Frontal cortex (tissue), 4 donors: ENCODE results near the gene AOC3. TPM values are rescaled to one million over a fixed set of nuclear protein-coding genes. Genes with fewer than 3 reads are reported as not detected.
"Not testable (repeated sequence)": the region's sequence is repeated elsewhere in the genome, so short reads cannot be mapped to it uniquely, and the experiment has no call there.

Experiments used
- DNase-seq, 2 donors: peaks; one replicate each; pipeline ENCODE4 v3.0.0; 2012; ENCODE audit warnings: low spot score in 2 of 2
- FAIRE-seq: peaks from 2 replicates; lab custom pipeline; 2012; peaks lifted over from hg19 to GRCh38; lab: Jason Lieb, UNC
- total RNA-seq: library from RNA; depleted of rRNA; stranded (reverse); fragments of >200 nt; gene quantifications from one replicate; pipeline ENCODE4 v1.2.3, GENCODE V29; 2014
- donor health status: control.
- donor health status: control.
- donor health status: control.

The AOC3 gene
- total RNA-seq, 1 donor from 2014 or later = 0.41 TPM

GRCh38 chr17:42856516-42856915 is 5.5 kb downstream of the AOC3 start:
- not testable (repeated sequence) for DNase-seq, FAIRE-seq

DNA sequence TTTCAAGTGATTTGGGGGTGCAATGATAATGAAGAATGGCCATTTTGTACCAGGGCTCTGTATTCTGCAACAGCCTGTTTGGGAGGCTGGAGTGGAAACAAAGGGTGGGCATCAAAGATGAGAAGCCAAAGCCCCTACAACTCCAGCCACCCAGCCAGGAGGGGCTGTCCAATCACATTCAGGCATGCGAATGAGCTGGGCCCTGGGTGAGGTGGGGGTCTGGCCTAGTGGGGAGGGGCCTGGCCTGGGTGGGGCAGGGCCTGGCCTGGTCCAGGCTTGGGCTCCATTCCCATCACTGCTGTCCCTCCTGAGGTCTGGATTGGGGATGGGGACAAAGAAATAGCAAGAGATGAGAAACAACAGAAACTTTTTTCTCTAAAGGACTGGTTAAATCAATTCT is 6.4 kb downstream of the AOC3 start:
- FAIRE-seq = no peak
- no peak for DNase-seq

DNA sequence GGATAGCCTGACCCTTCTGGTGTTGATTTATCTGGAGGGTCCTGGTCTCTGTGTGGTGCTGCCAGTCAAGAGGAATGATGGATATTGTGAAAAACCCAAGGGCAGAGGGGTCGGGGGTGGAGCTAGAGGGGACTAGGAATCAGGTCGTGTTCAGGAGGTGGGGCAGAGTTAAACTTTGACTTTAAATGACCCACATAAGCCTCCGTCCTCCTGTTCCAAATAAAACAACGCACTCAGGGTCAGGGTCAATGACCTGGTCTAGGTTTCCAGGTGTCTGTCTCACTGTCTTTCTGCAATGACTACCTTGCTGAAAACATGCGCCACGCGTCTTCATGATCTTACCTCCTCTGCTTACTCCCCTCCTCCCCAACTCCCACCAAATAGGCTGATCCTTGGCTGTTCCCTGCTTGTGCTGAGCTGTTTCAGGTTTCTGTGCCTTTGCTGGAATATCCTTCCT is 14.7 kb downstream of the AOC3 start:
- DNase-seq (no peak), FAIRE-seq (no peak)

DNA sequence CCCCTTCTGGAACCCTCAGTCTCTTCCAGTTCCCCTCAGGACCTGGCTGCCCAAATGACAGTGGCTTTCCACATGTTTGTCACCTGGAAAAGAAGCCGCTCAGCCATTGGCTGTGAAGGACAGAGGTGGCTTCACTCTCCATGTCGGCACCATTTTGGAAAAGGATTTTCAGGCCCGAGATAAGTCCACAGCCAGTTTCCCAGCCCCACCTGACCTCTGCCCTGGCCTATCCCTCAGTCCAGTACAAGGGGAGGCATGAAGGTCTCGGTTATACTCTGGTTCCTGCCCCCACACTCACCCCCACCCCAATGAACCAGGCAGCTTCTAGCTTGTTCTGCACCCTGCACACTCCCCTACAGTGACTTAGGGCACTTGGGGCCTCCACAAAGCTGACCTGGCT is 15.2 kb downstream of the AOC3 start:
- FAIRE-seq (no peak), DNase-seq (no peak)

- FAIRE-seq (no peak), DNase-seq (no peak)
Measured at GRCh38 chr17:42866631-42867575, 15.9 kb downstream of the AOC3 start.

DNA sequence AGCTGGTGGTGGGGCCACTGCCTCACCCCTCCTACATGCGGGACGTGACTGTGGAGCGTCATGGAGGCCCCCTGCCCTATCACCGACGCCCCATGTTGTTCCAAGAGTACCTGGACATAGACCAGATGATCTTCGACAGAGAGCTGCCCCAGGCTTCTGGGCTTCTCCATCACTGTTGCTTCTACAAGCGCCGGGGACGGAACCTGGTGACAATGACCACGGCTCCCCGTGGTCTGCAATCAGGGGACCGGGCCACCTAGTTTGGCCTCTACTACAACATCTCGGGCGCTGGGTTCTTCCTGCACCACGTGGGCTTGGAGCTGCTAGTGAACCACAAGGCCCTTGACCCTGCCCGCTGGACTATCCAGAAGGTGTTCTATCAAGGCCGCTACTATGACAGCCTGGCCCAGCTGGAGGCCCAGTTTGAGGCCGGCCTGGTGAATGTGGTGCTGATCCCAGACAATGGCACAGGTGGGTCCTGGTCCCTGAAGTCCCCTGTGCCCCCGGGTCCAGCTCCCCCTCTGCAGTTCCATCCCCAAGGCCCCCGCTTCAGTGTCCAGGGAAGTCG is 16.8 kb downstream of the AOC3 start:
- DNase-seq, FAIRE-seq: not testable (repeated sequence)

DNA sequence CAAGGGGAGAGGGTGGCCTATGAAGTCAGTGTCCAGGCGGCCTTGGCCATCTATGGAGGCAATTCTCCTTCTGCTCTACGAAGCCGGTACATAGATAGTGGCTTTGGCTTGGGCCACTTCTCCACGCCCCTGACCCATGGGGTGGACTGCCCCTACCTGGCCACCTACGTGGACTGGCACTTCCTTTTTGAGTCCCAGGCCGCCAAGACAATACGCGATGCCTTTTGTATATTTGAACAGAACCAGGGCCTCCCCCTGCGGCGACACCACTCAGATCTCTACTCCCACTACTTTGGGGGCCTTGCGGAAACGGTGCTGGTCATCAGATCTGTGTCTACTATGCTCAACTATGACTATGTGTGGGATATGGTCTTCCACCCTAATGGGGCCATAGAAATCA is 17.3 kb downstream of the AOC3 start:
- DNase-seq (no peak), FAIRE-seq (no peak)

DNA sequence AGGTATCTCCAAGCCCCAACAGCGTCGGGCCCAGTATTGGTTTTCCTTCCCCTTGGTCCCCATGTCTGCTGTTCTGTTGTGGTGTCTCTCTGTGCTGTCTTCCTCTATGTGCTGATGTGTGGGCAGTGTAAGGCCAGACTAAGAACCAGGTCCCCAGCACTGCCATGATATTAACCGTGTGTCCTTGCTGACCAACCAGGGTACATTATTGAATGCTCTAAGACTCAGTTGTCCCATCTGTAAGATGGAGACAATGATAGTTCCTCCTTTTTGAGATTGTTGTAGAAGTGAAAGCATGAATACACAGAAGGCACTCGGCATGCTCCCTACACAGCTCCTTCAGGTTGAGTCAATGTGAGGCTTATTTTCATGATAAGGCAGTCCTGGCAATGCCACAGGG is 20.6 kb downstream of the AOC3 start:
- FAIRE-seq (no peak), DNase-seq (no peak)

DNA sequence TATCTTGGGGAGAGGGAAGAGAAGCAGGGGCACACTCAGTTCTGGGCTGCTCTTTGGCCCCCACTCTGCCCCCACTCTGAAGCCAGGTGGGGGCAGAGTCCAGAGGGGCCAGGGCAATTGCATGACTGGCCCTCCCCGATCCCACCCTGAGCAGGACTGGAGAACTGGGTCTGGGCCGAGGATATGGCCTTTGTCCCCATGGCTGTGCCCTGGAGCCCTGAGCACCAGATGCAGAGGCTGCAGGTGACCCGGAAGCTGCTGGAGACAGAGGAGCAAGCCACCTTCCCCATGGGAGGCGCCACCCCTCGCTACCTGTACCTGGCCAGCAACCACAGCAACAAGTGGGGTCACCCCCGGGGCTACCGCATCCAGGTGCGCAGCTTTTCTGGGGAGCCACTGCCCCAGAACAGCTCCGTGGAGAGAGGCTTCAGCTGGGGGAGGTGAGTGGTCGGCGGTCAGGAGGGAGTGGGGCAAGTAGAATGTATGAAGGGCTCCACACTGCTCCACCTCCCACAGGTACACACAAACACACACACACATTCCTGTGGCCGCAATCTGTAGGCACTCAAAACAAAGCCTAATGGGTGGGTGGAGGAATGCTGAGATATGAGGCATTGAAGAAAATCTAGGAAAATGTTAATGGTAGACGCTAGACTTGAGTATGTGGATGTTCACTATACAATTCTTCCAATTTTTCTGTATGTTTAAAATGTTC is 21.4 kb downstream of the AOC3 start:
- FAIRE-seq (no peak), DNase-seq (no peak)

GRCh38 chr17:42873315-42873714 is 22.3 kb downstream of the AOC3 start:
- FAIRE-seq (no peak), DNase-seq (no peak)

GRCh38 chr17:42873932-42874695 is 23.1 kb downstream of the AOC3 start:
- not testable (repeated sequence) for DNase-seq, FAIRE-seq

DNA sequence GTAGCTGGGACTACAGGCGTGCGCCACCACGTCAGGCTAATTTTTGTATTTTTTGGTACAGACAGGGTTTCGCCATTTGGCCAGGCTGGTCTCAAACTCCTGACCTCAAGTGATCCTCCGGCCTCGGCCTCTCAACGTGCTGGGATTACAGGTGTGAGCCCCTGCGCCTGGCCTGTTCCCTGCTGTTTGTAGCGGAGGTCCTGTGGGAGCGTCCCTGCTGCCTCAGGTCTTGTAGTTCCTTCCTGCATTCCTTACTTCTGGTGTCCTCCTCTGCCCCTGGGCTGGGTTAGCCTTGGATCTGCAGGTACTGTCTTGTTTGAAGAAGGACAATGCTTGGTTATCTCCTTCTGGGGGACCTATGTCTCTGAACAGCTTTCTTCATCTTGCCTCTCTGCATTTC is 26.0 kb downstream of the AOC3 start:
- DNase-seq = no peak
- no peak for FAIRE-seq

GRCh38 chr17:42878123-42878880 is 27.3 kb downstream of the AOC3 start:
- no peak for FAIRE-seq
- no peak for DNase-seq

DNA sequence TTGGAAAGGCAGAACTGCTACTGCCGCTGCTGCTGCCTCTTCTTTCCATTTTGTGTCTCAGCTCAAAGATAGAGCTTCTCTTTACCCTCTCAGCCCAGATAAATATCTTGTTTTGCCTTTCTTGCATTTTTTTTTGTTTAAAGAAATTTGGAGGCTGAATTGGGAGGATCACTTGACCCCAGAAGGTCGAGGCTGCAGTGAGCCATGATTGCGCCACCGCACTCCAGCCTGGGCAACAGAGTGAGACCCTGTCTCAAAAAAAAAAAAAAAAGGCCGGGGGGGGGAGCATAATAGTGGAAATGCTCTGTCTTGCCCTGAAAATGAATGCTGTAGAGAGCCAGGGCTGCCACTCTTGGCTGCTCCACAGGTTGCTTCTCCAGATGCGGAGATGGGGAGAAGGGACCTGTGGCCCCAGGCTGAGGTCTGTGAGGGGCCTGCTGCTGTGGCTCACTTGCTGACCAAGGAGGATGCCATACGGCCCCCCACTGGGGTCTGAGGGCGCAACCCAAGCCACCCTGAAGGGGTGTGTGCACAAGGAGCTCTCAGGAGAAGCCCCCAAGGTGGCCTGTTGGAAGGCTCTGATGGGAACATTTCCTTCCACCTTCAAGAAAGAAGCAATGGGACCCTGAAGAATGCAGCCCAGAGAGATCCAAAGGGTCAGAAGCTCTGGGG is 28.1 kb downstream of the AOC3 start:
- no peak for DNase-seq

DNA sequence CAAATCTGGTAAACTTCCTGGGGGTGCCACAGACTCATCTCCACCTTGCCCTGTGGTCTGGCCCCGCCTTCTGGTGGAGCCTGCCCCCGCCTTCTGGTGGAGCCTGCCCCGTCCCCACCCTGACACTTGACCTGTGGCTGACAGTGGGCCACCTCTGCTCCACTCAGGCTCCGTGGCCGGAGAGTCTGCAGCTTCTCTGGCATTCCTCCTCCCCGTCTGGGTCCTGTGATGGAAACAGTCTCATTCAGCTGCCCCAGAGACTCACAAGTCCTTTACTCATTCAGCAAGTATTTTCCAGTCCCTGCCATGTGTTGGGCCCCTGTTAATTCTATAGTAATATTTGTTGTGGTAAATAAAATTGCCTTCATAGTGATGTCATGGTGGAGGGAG is 28.6 kb downstream of the AOC3 start:
- DNase-seq = no peak
- FAIRE-seq = no peak

More for the DNA sequence above, 28.1 kb downstream of the AOC3 start:
- no peak for FAIRE-seq

GRCh38 chr17:42880776-42881310 is 29.8 kb downstream of the AOC3 start:
- DNase-seq = no peak

GRCh38 chr17:42881706-42882105 is 30.7 kb downstream of the AOC3 start:
- FAIRE-seq, DNase-seq: not testable (repeated sequence)

More at GRCh38 chr17:42880776-42881310, 29.8 kb downstream of the AOC3 start:
- no peak for FAIRE-seq

- no peak for FAIRE-seq
- DNase-seq = no peak
Measured at GRCh38 chr17:42882166-42882565, 31.2 kb downstream of the AOC3 start.
